Dedifferentiated amniotic fluid mesenchymal stem cell (primary cell): Measurements from ENCODE around the gene PAGR1.
A peak's percentile ranks its signal among the peaks of the same experiment; 100 is the strongest.
"Not testable (repeated sequence)": the region's sequence is repeated elsewhere in the genome, so short reads cannot be mapped to it uniquely, and the experiment has no call there.

Source experiments
- DNase-seq: peaks from one replicate; pipeline ENCODE4 v3.0.0-alpha.2; 2016; ENCODE audit errors: extremely low spot score

PAGR1 gene

DNA sequence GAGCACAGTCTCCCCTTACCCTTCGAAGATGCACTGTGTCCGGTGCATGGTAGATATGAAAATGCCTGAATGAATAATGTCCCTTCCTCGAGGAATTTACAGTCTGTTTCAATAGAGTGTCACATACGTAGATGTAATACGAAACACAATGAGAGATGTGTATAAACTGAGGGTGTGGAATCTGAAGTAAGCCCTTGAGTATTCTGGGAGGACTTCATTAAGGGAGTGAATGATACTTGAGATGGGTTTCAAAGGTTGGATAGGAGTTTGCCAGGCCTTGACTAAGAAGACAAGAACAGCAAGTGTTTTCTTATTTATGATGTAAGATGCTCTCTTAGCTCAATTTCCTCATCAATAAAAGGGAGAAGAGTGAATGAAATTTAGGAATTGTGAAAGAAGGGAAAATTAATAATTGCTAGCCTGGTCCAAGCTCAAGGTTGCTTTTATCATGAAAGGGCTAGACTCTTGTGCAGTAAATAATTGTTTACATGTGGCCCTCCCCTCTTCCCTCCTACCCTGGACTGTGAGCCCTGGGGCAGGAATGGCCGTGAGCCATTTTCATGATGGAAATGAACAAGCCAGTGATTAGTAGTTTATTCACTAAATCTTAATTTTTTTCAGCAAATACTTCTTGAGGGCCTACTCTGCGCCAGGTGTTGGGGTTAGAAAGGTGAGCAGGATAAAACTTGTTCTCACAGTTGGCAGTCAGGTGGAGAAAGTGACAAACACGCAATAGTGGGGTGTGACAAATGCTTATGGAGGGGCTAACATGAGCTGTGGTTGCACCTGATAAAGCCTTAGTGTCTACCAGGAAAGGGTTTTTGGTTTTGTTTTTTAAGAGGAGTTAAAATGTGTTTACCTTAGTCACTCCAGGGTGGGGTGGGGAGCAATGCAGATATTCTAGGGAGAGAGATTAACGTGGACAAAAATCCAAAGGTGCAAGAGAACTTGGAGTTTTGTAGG lies 23.8 kb upstream of the PAGR1 start:
- no peak for DNase-seq

DNA sequence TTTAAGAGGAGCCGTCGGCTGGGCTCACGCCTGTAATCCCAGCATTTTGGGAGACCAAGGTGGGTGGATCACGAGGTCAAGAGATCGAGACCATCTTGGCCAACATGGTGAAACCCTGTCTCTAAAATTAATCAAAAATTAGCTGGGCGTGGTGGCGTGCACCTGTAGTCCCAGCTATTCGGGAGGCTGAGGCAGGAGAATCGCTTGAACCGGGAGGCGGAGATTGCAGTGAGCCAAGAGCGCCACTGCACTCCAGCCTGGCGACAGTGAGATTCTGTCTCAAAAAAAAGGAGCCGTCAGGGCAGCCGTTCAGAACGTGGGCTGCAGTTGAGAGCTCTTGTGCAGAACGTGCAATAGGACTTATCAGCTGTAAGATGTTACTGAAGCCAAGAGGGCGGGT lies 22.8 kb upstream of the PAGR1 start:
- DNase-seq = not testable (repeated sequence)

DNA sequence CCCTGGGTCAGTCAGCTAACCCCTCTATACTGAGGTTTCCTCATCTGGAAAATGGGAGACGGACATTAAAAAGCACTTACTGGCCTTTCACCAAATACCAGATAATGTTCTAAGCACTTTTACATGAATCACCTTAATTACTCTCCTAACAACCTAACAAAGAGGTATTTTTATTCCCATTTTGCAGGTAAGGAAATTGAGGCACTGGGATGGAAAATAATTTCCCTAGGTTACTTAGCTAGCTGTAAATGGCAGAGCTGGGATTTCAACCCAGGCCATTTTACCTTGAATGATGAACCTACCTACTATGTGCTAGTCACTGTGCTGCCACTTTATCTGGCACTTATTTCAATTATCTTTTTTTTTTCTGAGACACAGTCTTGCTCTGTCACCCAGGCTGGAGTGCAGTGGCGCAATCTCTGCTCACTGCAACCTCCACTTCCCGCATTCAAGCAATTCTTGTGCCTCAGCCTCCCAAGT lies 21.7 kb upstream of the PAGR1 start:
- no peak for DNase-seq

DNA sequence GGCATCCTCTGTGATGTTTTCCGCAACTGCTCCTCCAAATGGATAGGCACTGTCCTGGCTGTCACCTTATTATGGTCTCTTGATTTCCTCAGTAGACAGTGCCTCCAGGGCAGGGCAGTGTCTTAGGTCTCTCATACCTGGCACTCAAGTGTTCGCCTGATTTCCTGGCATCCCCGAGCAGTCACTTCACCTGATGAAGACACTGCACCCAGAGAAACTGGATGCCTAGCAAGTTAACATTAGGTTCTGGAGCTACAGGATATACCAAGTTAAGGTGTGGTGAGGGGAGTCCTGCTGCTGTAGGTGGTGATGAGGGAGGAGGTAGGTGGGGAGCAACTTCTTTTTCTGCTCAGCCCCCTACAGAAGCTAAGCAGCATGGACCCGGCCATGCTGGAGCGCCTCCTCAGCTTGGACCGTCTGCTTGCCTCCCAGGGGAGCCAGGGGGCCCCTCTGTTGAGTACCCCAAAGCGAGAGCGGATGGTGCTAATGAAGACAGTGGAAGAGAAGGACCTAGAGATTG lies 13.5 kb upstream of the PAGR1 start:
- DNase-seq = no peak

DNA sequence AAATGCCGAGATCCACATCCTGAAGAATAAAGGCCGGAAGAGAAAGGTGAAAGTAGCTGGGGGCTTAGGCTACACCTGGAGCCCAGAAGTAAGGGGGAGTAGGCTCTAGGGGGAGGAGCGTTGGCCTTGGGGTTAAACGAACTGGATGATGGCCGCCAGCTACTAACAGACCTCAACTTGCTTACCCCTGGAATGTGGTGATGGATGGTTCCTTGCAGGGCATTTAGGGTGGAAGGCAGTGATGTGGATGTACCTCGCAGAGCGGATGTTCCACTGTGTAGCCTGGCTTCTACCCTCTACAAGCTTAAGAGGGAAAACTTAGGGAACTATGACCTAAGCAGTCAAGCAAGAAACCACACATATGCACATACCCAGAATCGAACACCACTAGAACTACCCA lies 11.9 kb upstream of the PAGR1 start:
- no peak for DNase-seq

DNA sequence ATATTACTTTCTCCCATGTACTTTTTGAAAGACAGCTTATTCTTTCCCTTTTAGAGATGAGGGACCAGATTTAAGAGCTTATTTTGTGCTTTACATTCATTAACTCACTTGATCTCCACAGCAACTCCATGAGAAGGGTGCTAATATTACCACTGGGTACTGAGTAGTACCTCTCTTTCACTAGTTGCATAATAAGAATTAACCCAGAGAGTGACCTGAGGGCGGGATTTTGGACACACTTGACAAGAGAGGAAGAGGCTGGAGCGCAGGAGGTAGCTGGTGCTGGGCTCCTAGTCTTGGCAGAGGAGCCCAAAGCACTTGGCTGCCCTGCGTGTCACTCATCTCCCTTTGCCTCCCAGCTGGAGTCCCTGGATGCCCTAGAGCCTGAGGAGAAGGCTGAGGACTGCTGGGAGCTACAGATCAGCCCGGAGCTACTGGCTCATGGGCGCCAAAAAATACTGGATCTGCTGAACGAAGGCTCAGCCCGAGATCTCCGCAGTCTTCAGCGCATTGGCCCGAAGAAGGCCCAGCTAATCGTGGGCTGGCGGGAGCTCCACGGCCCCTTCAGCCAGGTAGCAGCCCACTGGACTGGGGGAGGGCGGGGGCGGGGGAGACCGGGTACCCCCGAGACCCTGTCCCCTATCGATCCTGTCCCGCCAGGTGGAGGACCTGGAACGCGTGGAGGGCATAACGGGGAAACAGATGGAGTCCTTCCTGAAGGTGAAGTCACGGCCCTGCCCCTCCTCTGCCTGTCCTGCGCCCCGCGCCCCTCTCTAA lies 11.3 kb upstream of the PAGR1 start:
- no peak for DNase-seq

DNA sequence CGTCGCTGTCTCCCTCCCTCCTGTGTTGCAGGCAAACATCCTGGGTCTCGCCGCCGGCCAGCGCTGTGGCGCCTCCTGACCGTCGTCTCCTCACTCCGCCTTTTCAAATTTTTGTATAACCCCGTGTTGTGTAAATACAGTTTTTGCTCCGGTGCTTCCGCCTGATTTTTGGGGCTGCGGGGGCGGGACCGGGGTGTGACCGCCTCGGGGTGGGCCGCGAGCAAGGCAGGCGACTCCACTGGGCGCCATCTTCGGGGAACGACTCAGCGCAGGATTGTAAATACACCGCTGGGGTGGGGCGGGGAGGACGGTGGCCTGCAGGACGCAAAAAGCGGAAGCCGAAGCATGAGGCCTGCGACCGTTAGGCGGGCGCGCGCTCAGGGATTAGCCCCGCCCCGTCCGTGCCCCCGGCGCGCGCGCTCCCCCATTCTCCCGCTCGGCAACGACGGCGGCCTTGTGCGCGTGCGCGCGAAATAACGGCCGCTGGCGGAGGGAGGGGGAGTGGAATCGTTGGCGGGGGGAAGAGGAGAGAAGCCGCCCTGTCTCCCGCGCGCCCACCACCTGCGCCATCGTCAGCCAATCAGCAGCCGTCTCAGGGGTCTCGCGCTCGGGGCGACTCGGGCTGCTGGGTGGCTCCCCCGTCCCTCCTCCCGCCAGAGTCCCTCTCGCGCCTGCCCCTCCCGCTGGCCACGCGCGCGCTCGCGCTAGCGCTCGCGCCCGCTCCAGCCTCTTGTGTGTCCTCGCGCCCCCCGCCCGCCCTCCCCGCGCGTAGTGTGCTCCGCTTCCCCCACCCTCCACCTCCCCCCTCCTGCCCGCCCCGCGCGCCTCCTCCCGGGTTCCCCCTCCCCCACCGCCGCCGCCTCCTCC lies 10.5 kb upstream of the PAGR1 start:
- peak; percentile 96 for DNase-seq

DNA sequence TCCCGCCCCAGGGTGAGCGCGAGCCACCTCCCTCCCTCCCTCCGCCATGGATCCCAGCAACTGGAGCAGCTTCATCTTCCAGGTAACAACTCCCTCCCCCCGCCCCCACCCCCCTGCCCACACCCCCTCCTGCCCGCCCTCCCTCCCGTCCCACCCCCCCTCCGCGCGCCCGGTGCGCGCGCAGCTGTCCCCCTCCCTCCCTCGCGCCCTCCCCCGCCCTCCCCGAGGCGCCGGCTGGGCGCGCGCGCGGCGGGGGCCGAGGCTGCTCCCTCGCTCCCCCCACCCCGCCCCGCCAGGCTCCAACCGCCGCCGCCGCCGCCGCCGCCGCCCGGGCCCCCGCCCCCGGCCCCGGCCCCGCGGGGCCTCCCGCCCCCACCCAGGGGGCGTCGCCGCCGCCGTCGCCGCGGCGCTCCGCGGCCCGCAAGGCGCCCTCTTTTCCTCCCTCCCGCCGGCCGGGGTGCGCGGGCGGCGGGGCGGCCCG lies 9.8 kb upstream of the PAGR1 start, which contains the start of gene MAZ:
TSS of gene MAZ (plus strand) at position 431 of the 481 bp plus-strand sequence. CDS start 173 bp downstream, outside the sequence.
- DNase-seq = peak; percentile 38

DNA sequence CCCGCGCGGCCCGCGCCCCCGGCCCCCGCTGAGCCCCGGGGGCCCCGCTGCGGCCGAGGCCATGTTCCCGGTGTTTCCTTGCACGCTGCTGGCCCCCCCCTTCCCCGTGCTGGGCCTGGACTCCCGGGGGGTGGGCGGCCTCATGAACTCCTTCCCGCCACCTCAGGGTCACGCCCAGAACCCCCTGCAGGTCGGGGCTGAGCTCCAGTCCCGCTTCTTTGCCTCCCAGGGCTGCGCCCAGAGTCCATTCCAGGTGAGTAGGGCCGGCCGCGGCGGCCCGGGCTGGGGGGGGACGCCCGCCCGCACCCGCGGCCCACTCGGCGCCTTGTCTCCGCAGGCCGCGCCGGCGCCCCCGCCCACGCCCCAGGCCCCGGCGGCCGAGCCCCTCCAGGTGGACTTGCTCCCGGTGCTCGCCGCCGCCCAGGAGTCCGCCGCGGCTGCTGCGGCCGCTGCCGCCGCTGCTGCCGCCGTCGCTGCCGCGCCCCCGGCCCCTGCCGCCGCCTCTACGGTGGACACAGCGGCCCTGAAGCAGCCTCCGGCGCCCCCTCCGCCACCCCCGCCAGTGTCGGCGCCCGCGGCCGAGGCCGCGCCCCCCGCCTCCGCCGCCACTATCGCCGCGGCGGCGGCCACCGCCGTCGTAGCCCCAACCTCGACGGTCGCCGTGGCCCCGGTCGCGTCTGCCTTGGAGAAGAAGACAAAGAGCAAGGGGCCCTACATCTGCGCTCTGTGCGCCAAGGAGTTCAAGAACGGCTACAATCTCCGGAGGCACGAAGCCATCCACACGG lies 9.1 kb upstream of the PAGR1 start:
- DNase-seq = no peak

DNA sequence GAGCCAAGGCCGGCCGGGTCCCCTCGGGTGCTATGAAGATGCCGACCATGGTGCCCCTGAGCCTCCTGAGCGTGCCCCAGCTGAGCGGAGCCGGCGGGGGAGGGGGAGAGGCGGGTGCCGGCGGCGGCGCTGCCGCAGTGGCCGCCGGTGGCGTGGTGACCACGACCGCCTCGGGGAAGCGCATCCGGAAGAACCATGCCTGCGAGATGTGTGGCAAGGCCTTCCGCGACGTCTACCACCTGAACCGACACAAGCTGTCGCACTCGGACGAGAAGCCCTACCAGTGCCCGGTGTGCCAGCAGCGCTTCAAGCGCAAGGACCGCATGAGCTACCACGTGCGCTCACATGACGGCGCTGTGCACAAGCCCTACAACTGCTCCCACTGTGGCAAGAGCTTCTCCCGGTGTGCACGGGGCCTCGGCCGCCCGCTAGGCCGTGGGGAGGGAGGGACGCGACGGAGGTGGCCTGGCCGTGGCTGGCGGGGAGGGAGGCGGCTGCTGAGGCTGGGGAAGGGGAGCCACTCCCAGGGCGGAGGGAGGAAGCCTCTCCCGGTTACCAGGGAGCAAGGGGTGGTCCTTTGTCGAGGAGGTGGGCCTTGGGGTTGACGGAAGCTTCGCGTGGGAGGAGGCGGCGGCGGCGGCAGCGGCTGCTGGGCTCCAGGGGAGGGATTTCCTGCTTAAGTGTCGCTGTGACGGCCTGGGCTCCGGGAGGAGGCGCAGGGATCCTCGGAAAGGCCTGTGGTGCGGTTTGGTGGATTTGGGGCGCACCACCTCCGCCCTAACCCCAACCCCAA lies 8.3 kb upstream of the PAGR1 start:
- DNase-seq = peak; percentile 85

DNA sequence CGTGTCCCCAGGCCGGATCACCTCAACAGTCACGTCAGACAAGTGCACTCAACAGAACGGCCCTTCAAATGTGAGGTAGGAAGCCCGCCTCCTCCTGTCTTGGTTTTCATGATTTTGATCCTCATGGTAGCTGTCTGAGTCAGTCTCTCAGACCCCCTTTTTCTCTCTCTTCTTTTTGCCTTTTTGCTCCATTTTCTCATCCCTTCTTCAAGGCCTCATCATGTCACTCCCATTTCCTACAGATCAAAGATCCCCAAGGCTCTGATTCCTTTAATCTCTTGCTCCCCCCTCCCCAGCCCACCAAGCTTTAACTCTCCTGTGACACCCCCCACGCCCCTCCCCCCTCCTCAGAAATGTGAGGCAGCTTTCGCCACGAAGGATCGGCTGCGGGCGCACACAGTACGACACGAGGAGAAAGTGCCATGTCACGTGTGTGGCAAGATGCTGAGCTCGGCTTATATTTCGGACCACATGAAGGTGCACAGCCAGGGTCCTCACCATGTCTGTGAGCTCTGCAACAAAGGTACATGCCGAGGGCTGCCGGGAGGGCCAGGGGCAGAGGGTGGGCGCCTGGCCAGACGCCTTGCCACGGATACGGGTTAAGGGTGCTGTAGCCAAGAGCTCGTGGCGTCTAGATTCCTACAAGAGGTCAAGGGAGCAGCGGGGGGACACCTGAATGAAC lies 7.6 kb upstream of the PAGR1 start:
- no peak for DNase-seq

DNA sequence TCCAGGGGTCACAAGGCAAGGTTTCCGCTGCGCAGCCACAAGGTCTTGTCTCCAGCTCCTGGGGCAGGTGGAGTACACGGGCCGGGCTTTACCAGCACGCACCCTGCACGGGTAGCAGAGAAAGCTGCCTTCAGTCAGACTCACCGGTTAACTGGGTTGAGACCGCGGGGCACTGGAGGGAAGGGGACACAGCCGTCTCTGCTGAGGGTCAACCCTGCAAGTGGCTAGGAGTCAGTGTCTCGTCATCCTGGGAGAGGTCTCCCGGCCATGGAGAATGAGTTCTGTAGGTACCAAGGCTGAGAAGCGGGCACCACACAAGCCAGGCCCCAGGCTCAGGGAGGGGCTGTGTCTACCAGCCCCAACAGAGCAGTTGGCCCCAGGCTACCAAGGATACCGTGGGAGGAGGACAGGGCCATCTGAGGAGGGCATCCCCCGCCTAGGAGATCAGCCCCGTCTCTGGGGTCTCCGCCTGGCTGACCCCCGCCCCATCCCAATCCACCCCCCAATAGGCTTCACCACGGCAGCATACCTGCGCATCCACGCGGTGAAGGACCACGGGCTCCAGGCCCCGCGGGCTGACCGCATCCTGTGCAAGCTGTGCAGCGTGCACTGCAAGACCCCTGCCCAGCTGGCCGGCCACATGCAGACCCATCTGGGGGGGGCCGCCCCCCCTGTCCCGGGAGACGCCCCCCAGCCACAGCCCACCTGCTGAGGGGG lies 6.8 kb upstream of the PAGR1 start:
- no peak for DNase-seq

DNA sequence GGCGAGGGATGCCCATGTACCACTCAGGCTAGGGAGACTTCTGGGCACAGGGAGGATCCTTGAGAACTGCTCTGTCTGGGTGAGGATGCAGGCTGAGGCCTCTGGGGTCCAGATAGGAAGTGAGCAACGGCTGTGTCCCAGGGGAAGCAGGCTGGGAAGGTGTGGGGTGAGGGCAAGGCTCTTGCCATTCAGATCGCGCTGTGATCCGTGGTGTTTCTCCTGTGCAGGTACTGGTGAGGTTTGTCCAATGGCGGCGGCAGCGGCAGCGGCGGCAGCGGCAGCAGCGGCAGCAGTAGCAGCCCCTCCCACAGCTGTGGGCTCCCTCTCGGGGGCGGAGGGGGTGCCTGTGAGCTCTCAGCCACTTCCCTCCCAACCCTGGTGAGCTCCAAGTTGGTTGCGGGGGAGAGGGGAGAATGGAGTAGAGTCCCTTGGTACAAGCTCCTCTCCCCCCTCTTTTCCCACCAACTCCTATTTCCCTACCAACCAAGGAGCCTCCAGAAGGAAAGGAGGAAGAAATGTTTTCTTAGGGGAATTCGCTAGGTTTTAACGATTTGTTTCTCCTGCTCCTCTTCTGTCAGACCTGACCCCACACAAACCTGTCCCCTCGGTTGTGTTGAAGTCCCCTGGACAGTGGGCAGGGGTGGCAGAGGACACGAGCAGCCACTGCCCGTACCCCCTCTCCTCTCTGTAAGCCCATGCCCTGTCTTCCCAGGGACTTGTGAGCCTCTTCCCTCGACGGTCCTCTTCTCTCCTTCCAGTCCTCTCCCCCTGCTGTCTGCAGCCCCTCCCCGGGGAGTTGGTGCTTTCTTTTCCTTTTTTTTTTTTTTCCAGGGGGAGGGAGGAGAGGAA lies 5.9 kb upstream of the PAGR1 start:
- DNase-seq = no peak

DNA sequence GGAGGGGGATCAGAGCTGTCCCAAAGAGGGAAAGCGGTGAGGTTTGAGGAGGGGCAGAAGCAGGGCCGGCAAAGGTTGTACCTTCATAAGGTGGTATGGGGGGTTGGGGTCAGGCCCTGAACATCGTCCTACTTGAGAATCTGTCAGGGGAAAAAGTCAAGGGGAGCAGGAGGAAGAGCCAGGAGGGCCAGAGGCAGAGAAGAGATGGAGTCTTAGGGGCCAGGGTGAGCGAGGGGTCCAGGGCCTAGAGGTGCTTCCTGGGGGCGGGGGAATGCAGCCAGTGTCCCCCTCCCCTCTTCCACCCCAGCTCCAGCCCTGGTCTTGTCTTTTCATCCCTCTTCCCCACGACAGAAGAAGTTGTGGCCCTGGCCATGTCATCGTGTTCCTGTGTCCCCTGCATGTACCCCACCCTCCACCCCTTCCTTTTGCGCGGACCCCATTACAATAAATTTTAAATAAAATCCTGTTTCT lies 5.2 kb upstream of the PAGR1 start:
- DNase-seq = no peak

DNA sequence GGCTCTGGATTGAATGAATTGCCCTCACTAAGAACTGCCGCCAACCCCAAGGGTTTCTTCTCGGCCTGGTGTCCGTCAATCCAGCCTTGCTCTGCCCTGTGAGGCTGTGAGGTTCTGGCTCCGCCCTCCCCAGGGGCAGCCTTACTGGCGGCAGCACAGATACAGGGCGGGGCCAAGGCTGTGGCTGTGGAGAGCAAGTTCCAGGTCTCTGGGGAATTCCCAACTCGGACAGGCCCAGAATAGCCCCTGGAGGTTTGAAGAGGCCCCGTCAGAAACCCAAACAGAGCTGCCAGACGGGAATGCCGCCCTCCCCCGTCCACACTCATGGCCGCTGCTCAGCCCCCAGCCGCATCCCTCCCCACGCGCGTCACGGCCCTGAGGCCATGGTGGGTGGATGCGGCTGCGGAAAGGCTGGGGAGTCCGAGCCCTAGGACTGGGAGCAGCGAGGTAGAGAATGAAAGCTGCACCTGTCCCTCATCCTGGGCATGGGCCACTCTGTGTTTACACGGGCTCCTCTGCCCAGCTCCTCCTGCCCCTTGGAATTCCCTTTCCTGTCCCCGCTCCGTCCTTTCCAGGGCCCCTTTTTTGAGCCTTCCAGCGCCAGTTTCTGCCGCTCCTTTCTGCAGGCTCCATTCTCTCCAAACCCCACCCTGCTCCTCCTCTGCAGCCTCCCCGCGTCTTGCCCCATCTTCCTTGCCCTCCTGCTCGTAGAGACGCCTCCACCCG lies 4.6 kb upstream of the PAGR1 start:
- peak; percentile 96 for DNase-seq

DNA sequence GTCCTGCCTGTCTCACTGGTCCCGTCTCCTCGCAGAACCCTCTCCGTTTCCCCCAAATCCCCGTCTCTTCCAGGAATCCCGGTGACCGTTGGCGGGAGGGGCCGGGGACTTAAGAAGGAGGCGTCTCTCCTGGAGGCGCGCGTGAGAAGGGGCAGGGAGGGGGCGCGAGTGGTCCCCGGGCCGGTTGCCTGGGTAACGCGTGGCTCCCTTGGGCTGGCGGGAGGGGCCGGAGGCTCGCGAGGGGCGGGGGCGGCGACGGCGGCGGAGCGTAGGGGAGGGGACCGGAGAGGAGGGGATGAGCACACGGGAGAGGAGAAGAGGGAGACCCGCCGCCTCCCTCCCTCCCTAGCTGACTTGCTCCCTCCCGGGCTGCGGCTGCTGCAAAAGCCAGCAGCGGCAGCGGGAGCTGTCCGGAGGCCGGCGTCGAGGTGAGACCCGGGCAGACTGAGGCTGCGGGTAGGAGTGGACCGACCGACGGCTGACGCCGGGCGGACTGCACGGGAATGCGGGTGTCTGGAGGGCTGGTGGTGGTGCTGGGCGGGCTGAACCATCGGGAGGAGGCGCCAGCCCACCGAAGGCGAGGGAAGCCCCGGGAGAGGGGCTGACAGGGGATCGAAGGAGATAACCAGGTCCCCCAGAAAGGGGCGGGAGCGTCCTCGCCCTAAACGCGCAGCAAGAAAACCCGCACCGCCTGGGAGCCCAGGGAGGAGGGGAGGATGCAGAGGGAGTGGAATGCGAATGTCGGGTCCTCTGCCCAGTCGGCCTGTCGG lies 3.9 kb upstream of the PAGR1 start, which contains the start of gene PRRT2:
TSS of gene PRRT2 (plus strand) at position 298 of the 770 bp plus-strand sequence. CDS start 862 bp downstream, outside the sequence.
- DNase-seq = no peak
